ENCODE measurements around the gene GAS7. TPM values are rescaled to one million over a fixed set of nuclear protein-coding genes. Genes with fewer than 3 reads are reported as not detected.

GAS7 gene
- total RNA-seq: under 0.01 and 0.32 TPM in 2 replicates

DNA sequence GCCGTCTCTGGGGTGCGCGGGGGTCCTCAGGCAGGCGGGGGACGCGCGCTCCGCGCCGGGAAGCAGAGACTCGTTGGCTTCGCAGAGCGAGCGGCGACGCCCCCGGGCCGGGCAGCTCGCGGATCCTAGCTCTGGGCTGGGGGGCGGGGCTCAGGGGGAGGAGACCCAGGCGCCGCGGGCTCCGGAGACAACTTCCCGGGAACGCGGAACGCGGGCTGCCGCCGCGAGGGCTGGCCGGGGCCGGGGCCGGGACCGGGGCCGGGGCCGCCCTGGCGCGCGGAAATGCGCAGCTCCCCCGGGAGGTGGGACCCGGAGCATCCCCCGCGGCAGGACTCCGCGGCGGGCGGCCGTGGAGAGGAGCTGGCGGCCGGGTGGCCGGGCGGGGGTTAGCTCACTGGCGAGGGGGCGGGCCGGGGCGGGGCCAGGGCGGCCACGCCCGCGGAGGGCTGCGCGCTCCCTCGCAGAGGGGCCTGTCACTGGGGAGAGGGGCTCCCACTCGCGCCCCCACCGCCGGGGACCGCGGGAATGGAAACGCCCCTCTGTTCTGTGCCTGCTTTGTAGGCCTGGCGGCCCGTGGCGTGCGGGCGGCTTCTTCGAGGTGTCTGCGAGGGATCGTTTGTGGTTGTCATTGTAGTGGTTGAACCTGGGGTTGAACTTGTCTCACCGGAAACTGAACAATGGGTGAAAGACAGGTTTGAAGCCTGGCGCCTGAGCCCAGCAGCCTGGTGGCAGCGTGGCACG, at the start of gene GAS7:
TSS of gene GAS7 (minus strand) at position 98 of the 741 bp plus-strand sequence.

DNA sequence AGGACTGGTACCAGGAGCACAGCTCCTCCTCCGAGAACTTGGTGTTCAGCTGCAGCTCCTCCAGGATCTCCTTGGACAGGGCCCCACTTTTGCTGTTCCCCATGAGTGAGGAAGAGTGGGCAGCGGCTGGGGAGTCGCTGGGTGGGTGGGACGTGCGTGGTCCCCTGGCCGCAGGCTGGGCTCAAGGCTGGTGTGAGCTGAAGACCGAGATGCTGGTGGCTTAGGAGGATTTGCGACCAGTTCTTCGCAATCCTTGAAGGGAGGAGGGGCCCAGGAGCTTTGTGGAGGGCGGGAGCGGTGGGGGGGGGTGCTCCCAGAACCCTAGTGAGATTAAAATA, 293.4 kb downstream of the GAS7 start, which contains the start of gene RCVRN:
TSS of gene RCVRN (minus strand) at position 194 of the 338 bp plus-strand sequence. CDS start at position 103, 91 bp downstream.

Other genes with a start within 250 kb of the GAS7 start
- gene MYH13, start 174.4 kb upstream of the GAS7 start, total RNA-seq: not detected in 2 replicates
- gene MYH8, start 223.3 kb upstream of the GAS7 start, total RNA-seq: not detected in 2 replicates

Data from epithelial cell of umbilical artery (primary cell).